ENCODE data around the gene OGFOD3.

The OGFOD3 gene

DNA sequence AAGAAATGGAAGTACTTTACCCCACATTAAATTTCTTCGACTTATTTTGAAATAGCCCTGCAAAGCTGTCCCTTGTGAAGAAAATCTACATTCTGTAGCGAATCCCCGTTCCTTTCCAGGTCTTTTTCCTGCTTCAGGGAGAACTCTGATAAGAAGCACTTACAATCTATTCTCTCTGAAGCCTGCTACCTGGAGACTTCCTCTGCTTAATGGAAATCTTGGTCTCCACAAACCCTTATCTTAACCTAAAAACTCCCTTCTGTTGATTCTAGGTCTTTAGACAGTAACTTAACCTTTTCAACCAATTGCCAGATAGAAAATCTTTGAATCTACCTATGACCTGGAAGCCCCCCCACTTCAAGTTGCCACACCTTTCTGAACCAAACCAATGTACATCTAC lies 33.8 kb upstream of the OGFOD3 start:
- no peak for DNase-seq (ENCODE audit: low spot score)
- in situ Hi-C loops (cut with MboI; ENCODE audit: low sequenced_read_pairs, unreplicated experiment): no loop called here
- TF ChIP-seq, protein P1, sequence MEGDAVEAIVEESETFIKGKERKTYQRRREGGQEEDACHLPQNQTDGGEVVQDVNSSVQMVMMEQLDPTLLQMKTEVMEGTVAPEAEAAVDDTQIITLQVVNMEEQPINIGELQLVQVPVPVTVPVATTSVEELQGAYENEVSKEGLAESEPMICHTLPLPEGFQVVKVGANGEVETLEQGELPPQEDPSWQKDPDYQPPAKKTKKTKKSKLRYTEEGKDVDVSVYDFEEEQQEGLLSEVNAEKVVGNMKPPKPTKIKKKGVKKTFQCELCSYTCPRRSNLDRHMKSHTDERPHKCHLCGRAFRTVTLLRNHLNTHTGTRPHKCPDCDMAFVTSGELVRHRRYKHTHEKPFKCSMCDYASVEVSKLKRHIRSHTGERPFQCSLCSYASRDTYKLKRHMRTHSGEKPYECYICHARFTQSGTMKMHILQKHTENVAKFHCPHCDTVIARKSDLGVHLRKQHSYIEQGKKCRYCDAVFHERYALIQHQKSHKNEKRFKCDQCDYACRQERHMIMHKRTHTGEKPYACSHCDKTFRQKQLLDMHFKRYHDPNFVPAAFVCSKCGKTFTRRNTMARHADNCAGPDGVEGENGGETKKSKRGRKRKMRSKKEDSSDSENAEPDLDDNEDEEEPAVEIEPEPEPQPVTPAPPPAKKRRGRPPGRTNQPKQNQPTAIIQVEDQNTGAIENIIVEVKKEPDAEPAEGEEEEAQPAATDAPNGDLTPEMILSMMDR (IDR thresholded peaks at IDR 0.05; ENCODE audit: borderline replicate concordance, control extremely low read depth, extremely low read depth, insufficient read depth, missing control alignments): no peak

DNA sequence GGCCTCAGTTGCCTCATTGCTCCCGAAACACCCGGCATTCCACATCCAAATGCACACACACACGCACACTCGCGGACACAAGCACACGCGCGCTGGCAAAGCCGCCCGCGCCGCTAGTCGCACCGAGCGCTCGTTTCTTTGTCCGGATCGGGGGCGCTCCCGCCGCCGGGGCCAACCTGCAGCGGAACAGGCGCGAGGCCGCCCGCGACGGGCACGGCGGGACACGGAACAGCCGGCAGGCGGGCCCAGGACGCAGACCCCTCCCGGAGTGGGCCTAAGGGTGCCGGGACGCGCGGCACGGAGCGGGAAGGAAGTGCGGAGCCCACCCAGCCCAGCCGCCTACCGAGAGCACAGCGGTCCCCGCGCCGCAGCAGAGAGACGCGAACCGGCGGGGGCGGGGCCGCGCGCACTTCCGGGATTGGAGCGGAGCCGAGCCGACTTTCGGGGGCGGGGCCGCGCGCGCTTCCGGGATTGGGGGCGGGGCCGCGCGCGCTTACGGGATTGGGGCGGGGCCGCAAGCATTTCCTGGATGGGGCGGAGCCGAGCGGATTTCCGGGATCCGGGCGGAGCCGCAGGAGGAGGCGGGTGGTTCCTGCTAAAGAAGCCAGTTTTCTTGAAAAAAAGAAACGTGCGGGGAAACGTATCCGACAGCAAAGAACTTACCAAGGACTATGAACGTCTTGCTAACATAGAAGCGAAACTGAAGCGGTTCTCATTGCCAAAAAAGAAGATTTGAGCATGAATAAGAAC lies 32.1 kb upstream of the OGFOD3 start, which contains the start of gene CYBC1:
Gene CYBC1 (minus strand): TSS at position 396 of the 750 bp plus-strand sequence. CDS start 1,498 bp downstream, outside the sequence.
- in situ Hi-C loops (cut with MboI; ENCODE audit: low sequenced_read_pairs, unreplicated experiment): no loop called here
- peak; percentile 92 for DNase-seq (ENCODE audit: low spot score)
- TF ChIP-seq, protein P1 (IDR thresholded peaks at IDR 0.05; ENCODE audit: borderline replicate concordance, control extremely low read depth, extremely low read depth, insufficient read depth, missing control alignments): no peak

DNA sequence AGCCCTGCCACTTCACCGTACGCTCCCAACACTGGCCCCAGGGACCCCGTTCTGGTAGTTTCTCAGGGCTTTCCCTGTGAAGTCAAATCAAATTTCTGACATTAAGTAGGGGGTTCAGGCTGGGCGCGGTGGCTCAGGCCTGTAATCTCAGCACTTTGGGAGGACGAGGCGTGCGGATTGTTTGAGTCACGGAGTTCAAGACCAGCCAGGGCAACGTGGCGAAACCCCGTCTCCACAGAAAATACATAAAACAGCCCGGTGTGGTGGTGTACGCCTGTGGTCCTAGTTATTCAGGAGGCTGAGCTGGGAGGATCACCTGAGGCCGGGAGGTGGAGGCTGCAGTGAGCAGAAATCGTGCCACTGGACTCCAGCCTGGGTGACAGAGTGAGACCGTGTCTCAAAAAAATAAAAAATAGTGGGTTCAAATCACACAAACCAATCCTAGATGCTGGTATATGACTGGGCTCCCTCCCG lies 31.5 kb upstream of the OGFOD3 start:
- in situ Hi-C loops (cut with MboI; ENCODE audit: low sequenced_read_pairs, unreplicated experiment): no loop called here

DNA sequence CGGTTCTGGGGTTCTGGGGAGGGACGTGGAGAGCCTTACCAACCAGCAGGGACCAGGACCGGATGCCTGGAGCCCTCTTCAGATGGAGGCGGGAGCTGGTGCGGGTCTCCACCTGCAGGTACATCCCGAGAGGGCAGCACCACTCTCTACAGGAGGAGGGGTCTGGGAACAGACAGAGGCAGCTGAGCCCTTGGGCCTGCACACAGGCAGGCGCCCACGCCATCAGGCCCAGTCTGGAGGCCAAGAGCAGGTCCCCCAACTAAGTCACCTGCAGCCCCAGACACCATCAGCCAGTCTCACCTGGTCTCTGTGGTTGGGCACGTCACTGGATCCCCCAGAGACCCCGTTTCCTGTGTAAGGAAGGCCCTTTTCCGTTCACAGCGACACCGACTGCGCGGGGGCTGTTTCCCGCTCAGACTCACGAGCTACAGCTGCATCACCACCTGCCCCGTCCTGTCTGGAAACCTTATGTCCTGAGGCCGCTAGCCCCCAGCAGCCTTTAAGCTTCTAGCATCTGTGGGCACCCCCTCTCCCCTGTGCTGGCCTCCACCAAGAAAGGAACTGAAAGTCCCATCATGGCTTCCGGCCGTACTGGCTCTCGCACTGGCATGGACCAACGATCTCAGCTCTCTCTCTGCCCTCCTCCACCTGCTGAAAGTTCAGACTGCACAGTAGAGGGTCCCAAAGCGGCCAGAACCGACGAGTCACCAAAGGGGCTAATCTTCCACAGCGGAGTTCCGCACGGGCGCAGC lies 30.9 kb upstream of the OGFOD3 start:
- TF ChIP-seq, protein P1 (IDR thresholded peaks at IDR 0.05; ENCODE audit: borderline replicate concordance, control extremely low read depth, extremely low read depth, insufficient read depth, missing control alignments): no peak
- DNase-seq (ENCODE audit: low spot score): peak; percentile 79
- in situ Hi-C loops (cut with MboI; ENCODE audit: low sequenced_read_pairs, unreplicated experiment): no loop called here

More for the DNA sequence above, 31.5 kb upstream of the OGFOD3 start:
- TF ChIP-seq, protein P1 (IDR thresholded peaks at IDR 0.05; ENCODE audit: borderline replicate concordance, control extremely low read depth, extremely low read depth, insufficient read depth, missing control alignments): no peak
- DNase-seq (ENCODE audit: low spot score): no peak

DNA sequence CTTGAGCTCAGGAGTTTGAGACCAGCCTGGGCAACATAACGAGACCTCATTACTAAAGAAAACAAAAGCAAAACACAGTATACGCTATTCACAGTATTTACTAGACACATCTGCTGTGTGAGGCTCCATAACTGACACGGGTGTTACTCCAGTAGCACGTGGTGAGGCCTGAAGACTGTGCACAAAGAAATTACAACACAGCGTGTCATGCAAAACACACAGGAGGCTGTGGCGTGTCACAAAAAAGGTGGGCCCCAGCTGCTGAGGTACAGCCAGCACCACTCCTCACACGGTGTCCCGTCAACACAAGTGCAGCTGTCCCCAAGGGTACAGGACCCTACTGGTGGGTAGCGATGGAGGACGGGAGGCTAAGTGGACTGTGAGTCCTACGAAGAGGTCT lies 29.5 kb upstream of the OGFOD3 start:
- TF ChIP-seq, protein P1 (IDR thresholded peaks at IDR 0.05; ENCODE audit: borderline replicate concordance, control extremely low read depth, extremely low read depth, insufficient read depth, missing control alignments): no peak
- in situ Hi-C loops (cut with MboI; ENCODE audit: low sequenced_read_pairs, unreplicated experiment): no loop called here
- no peak for DNase-seq (ENCODE audit: low spot score)

DNA sequence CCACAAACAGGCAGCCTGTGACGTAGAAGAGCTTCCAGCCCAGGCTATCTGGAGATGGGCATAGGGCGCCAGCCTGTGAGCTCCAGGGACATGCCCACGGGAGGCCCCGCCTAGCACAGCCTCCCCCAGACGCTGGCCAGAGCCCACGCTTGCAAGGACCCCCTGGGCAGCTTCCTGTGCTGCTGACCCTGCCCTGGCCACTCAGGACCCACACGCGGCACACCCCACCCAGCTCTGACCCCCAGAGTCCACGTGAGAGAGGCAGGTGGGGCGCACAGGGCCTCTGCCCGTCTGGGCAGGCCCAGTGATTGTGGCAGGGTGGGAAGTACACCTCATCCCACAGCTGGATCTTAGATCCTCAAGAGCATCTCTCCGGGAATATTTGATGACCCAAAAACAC lies 28.3 kb upstream of the OGFOD3 start:
- in situ Hi-C loops (cut with MboI; ENCODE audit: low sequenced_read_pairs, unreplicated experiment): no loop called here
- no peak for DNase-seq (ENCODE audit: low spot score)
- TF ChIP-seq, protein P1 (IDR thresholded peaks at IDR 0.05; ENCODE audit: borderline replicate concordance, control extremely low read depth, extremely low read depth, insufficient read depth, missing control alignments): no peak
